HT1080 (cell line): ENCODE data around the gene ANKRD16. TPM values are rescaled to one million over a fixed set of nuclear protein-coding genes. Genes with fewer than 3 reads are reported as not detected.
"Not testable (repeated sequence)": the region's sequence is repeated elsewhere in the genome, so short reads cannot be mapped to it uniquely, and the experiment has no call there.

Experiments
- DNase-seq: peaks from one replicate; pipeline ENCODE4 v3.0.0-alpha.2; 2015; ENCODE audit warnings: low read depth
- total RNA-seq: library from RNA; depleted of rRNA; stranded (reverse); fragments of >200 nt; shearing (Covaris generic); gene quantifications from 2 replicates; pipeline ENCODE4 v1.2.3, GENCODE V29; 2014

Gene ANKRD16
- total RNA-seq, 1 experiment from 2014 or later = 13.5 TPM

- no peak for DNase-seq
Observed at GRCh38 chr10:5840314-5841307, 49.1 kb downstream of the ANKRD16 start.

- not testable (repeated sequence) for DNase-seq
Observed at GRCh38 chr10:5836181-5836580, 53.5 kb downstream of the ANKRD16 start.

- DNase-seq = no peak
Observed at GRCh38 chr10:5835446-5836095, 54.1 kb downstream of the ANKRD16 start.

GRCh38 chr10:5833814-5834213 lies 55.9 kb downstream of the ANKRD16 start:
- no peak for DNase-seq

GRCh38 chr10:5832946-5833345 lies 56.7 kb downstream of the ANKRD16 start:
- no peak for DNase-seq

- DNase-seq = no peak
Observed at GRCh38 chr10:5831446-5831782, 58.3 kb downstream of the ANKRD16 start.

- no peak for DNase-seq
Observed at GRCh38 chr10:5830629-5831445, 58.9 kb downstream of the ANKRD16 start.

- DNase-seq = no peak
Observed at GRCh38 chr10:5829267-5829666, 60.4 kb downstream of the ANKRD16 start.

- DNase-seq = no peak
Observed at GRCh38 chr10:5828725-5829124, 61.0 kb downstream of the ANKRD16 start.

- no peak for DNase-seq
Observed at GRCh38 chr10:5827841-5828240, 61.9 kb downstream of the ANKRD16 start.

- DNase-seq = not testable (repeated sequence)
Observed at GRCh38 chr10:5826511-5826910, 63.2 kb downstream of the ANKRD16 start.

GRCh38 chr10:5818894-5819293 lies 70.8 kb downstream of the ANKRD16 start:
- no peak for DNase-seq

GRCh38 chr10:5818048-5818331 lies 71.7 kb downstream of the ANKRD16 start:
- DNase-seq = no peak

GRCh38 chr10:5817322-5818047 lies 72.2 kb downstream of the ANKRD16 start:
- no peak for DNase-seq

- DNase-seq = no peak
Observed at GRCh38 chr10:5816170-5816569, 73.5 kb downstream of the ANKRD16 start.

- no peak for DNase-seq
Observed at GRCh38 chr10:5814110-5815107, 75.3 kb downstream of the ANKRD16 start.

GRCh38 chr10:5813341-5814109 lies 76.2 kb downstream of the ANKRD16 start, which contains the start of gene GDI2:
Gene GDI2 (minus strand): TSS chr10:5813434. CDS start chr10:5813258, 176 bp downstream.
- DNase-seq = peak; percentile 95

GRCh38 chr10:5813091-5813340 lies 76.7 kb downstream of the ANKRD16 start:
- no peak for DNase-seq
